PFSK-1 (cell line): ENCODE data around the gene CD44.

ENCODE experiments used
- FOXP2 ChIP-seq: optimal IDR thresholded peaks from 2 replicates; pipeline ENCODE3; 2011; ENCODE audit warnings: borderline replicate concordance, control low read depth, inconsistent platforms; ENCODE audit not compliant: insufficient read depth; ENCODE audit errors: extremely low read length, extremely low read depth
- POLR2AphosphoS5 ChIP-seq: IDR thresholded peaks from 2 replicates; pipeline ENCODE4 v1.6.1; 2012; ENCODE audit warnings: low read depth, mild to moderate bottlenecking, control low read depth, low read length, moderate library complexity
- SIN3A ChIP-seq: IDR thresholded peaks from 2 replicates; pipeline ENCODE4 v1.6.1; 2012; ENCODE audit warnings: mild to moderate bottlenecking, low read length, moderate library complexity, borderline replicate concordance; ENCODE audit not compliant: insufficient read depth
- TAF1 ChIP-seq: IDR thresholded peaks from 2 replicates; pipeline ENCODE4 v1.6.1; 2012; ENCODE audit warnings: low read length, control low read depth, borderline replicate concordance; ENCODE audit not compliant: insufficient read depth
- TF ChIP-seq, protein P1 (sequence below), 2 experiments: IDR thresholded peaks; 2 replicates each; pipeline versions ENCODE4 v1.6.1 to v1.8.0; 2011 to 2012; ENCODE audit warnings: low read depth in 2 of 2, low read length in 2 of 2, control low read depth in 1 of 2, inconsistent platforms in 1 of 2, mild to moderate bottlenecking in 1 of 2, moderate library complexity in 1 of 2; ENCODE audit not compliant: insufficient read depth in 1 of 2

Gene CD44

DNA sequence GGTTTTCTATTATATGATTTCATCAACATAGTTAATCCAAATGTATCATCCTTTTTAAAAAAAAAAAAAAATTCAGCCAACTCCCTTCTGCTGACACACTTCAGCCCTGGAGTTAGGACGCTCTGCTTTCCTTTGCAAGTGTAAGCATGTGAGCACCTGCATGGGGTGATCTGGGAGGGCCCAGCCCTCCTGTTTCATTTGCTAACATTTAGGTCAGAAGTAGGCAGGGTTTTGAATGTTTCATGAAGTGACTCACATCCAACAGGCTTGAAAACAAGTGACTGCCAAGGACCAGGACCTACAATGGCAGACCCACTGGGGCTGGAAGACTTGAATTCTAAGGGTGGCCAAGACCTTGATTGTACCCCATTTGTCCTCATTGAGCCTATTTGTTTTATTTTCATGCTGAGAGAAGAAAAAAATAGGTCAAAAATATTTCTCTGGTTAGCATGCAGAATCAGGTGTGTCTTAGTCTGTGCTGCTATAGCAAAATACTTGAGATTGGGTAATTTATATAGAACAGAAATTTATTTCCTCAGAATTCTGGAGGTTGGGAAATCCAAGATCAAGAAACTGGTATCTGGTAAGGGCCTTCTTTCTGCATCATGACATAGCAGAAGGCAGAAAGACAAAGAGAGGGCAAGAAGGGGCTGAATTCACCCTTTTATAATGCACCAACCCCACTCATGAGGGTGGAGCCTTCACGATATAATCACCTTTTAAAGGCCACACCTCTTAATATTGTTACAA lies 137.6 kb downstream of the CD44 start:
- TF ChIP-seq POLR2AphosphoS5 (no peak), FOXP2 (no peak), TAF1 (no peak), SIN3A (no peak)
- TF ChIP-seq, protein P1, sequence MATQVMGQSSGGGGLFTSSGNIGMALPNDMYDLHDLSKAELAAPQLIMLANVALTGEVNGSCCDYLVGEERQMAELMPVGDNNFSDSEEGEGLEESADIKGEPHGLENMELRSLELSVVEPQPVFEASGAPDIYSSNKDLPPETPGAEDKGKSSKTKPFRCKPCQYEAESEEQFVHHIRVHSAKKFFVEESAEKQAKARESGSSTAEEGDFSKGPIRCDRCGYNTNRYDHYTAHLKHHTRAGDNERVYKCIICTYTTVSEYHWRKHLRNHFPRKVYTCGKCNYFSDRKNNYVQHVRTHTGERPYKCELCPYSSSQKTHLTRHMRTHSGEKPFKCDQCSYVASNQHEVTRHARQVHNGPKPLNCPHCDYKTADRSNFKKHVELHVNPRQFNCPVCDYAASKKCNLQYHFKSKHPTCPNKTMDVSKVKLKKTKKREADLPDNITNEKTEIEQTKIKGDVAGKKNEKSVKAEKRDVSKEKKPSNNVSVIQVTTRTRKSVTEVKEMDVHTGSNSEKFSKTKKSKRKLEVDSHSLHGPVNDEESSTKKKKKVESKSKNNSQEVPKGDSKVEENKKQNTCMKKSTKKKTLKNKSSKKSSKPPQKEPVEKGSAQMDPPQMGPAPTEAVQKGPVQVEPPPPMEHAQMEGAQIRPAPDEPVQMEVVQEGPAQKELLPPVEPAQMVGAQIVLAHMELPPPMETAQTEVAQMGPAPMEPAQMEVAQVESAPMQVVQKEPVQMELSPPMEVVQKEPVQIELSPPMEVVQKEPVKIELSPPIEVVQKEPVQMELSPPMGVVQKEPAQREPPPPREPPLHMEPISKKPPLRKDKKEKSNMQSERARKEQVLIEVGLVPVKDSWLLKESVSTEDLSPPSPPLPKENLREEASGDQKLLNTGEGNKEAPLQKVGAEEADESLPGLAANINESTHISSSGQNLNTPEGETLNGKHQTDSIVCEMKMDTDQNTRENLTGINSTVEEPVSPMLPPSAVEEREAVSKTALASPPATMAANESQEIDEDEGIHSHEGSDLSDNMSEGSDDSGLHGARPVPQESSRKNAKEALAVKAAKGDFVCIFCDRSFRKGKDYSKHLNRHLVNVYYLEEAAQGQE (IDR thresholded peaks at IDR 0.05; ENCODE audit: insufficient read depth in 1 of 2, low read depth in 2 of 2, low read length in 2 of 2) = no peak

DNA sequence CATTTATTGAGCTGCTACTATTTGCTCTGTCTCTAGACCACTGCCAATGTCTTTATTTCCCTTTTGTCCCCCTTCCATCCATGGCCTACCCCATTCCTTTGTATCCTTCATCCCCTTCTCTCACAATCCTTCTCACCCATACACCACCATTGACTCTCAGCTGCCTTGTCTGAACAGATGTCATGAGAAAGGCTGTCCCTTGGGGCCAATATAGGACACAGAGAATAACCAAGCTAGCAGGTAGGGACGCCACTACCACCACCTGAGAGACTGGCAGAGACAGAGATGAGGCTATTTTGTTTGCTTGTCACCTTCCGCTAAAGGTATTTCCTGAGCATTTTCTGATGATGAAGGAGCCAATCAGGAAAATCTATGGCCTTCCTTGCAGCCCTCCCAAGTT lies 138.9 kb downstream of the CD44 start:
- TF ChIP-seq TAF1 = no peak
- no peak for TF ChIP-seq SIN3A
- no peak for TF ChIP-seq FOXP2
- TF ChIP-seq POLR2AphosphoS5 = no peak
- TF ChIP-seq, protein P1 (IDR thresholded peaks at IDR 0.05; ENCODE audit: insufficient read depth in 1 of 2, low read depth in 2 of 2, low read length in 2 of 2) = no peak

DNA sequence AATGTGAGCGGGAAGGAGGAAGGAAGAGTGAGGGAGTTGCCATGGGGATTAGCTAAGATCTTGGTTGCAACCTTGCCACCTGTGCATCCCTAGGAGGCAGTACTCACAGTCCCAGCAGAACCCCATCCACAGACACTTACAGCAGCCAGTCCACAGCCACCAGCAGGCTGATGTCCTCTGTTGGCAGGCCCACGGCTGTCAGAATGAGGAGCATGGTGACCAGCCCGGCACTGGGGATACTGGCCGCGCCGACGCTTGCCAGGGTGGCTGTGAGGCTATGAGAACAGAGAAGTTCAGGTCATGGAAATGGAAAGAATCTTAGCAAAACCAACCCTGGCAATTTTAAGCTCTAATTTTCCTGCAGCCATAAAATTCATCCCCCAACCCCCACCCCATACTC lies 141.8 kb downstream of the CD44 start:
- TF ChIP-seq POLR2AphosphoS5 (no peak), TAF1 (no peak), FOXP2 (no peak), SIN3A (no peak)
- TF ChIP-seq, protein P1 (IDR thresholded peaks at IDR 0.05; ENCODE audit: insufficient read depth in 1 of 2, low read depth in 2 of 2, low read length in 2 of 2) = no peak

DNA sequence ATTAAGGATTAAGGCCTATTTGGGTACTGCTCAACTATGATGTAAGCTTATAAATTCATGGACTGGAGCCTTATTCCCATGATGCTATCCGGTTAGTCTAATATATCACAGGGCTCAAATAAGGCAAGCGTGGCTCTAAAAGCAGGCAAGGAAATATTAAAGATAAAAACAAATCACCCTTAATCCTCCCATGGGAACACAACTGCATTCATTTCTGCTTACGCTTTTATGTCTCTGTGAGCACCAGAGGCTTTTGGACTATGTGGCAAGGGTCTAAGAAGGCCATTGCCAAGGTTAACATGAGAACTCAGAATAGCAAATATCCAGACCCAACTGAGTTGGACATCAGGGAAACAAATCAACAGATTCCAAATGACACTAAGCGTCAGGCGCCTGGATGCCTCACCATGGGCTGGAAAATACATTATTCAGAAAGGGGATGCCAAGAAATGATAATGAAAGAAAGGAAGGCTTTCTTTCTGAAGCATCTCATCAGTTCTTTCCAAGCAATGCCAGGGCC lies 142.3 kb downstream of the CD44 start:
- no peak for TF ChIP-seq SIN3A
- no peak for TF ChIP-seq POLR2AphosphoS5
- TF ChIP-seq FOXP2 = no peak
- no peak for TF ChIP-seq TAF1
- TF ChIP-seq, protein P1 (IDR thresholded peaks at IDR 0.05; ENCODE audit: insufficient read depth in 1 of 2, low read depth in 2 of 2, low read length in 2 of 2) = no peak
